DOHH2 (cell line): ENCODE data around the gene STPG1.

Experiments used
- H3F3A ChIP-seq: fragments of 200-600 bp; sonication (generic), shearing (Covaris generic); 2 replicates; pipeline ENCODE4 v1.6.0; 2016; ENCODE audit warnings: antibody characterized with exemption, mild to moderate bottlenecking; ENCODE audit not compliant: control insufficient read depth, insufficient read depth
- H3K27ac ChIP-seq: fragments of 200-600 bp; sonication (generic); 2 replicates; pipeline ENCODE4 v1.5.1; 2014; ENCODE audit warnings: low read depth, mild to moderate bottlenecking, low read length, moderate library complexity
- H3K27me3 ChIP-seq: fragments of 200-600 bp; sonication (generic); 2 replicates; pipeline ENCODE4 v1.6.1; 2014; ENCODE audit warnings: mild to moderate bottlenecking, low read length, mixed read lengths; ENCODE audit not compliant: control insufficient read depth
- H3K36me3 ChIP-seq: fragments of 200-600 bp; sonication (generic); 2 replicates; pipeline ENCODE4 v1.6.1; 2014; ENCODE audit warnings: mild to moderate bottlenecking, low read length, moderate library complexity, mixed read lengths; ENCODE audit not compliant: control insufficient read depth
- H3K4me1 ChIP-seq: fragments of 200-600 bp; sonication (generic); 2 replicates; pipeline ENCODE4 v1.6.1; 2014; ENCODE audit warnings: mild to moderate bottlenecking, low read length, mixed read lengths; ENCODE audit not compliant: control insufficient read depth
- H3K4me2 ChIP-seq: fragments of 200-600 bp; sonication (generic); 2 replicates; pipeline ENCODE4 v1.6.0; 2014; ENCODE audit warnings: mild to moderate bottlenecking, low read length, moderate library complexity
- H3K4me3 ChIP-seq: fragments of 200-600 bp; sonication (generic); 2 replicates; pipeline ENCODE4 v1.5.1; 2014; ENCODE audit warnings: mild to moderate bottlenecking, low read length, mixed read lengths
- H3K79me2 ChIP-seq: fragments of 200-600 bp; sonication (generic); 2 replicates; pipeline ENCODE4 v1.6.1; 2014; ENCODE audit warnings: mild to moderate bottlenecking, low read length, mixed read lengths; ENCODE audit not compliant: control insufficient read depth
- H3K9me2 ChIP-seq: fragments of 200-600 bp; sonication (generic); replicated peaks from 2 replicates; pipeline ENCODE4 v1.6.1; 2014; ENCODE audit warnings: mild to moderate bottlenecking, low read length, mixed read lengths; ENCODE audit not compliant: control insufficient read depth
- H3K9me3 ChIP-seq: fragments of 200-600 bp; sonication (generic); 2 replicates; pipeline ENCODE4 v1.6.1; 2014; ENCODE audit warnings: antibody characterized with exemption, low read length, mixed read lengths; ENCODE audit not compliant: control insufficient read depth, insufficient read depth
- H4K20me1 ChIP-seq: fragments of 200-600 bp; sonication (generic); 2 replicates; pipeline ENCODE4 v1.6.0; 2014; ENCODE audit warnings: low read depth, mild to moderate bottlenecking, antibody characterized with exemption, low read length, moderate library complexity; ENCODE audit not compliant: control insufficient read depth, insufficient read depth
- EZH2phosphoT487 ChIP-seq: fragments of 200-600 bp; sonication (generic); IDR thresholded peaks from 2 replicates; pipeline ENCODE4 v1.6.1; 2017; ENCODE audit warnings: borderline replicate concordance, mild to moderate bottlenecking, antibody characterized with exemption, low read length, moderate library complexity, mixed read lengths
- TF ChIP-seq, protein P1 (sequence below): fragments of 200-600 bp; sonication (generic); IDR thresholded peaks from one replicate; pipeline ENCODE4 v1.5.1; 2014; ENCODE audit warnings: antibody characterized with exemption, mild to moderate bottlenecking, low read depth, low read length; ENCODE audit not compliant: poor library complexity, severe bottlenecking

The STPG1 gene

DNA sequence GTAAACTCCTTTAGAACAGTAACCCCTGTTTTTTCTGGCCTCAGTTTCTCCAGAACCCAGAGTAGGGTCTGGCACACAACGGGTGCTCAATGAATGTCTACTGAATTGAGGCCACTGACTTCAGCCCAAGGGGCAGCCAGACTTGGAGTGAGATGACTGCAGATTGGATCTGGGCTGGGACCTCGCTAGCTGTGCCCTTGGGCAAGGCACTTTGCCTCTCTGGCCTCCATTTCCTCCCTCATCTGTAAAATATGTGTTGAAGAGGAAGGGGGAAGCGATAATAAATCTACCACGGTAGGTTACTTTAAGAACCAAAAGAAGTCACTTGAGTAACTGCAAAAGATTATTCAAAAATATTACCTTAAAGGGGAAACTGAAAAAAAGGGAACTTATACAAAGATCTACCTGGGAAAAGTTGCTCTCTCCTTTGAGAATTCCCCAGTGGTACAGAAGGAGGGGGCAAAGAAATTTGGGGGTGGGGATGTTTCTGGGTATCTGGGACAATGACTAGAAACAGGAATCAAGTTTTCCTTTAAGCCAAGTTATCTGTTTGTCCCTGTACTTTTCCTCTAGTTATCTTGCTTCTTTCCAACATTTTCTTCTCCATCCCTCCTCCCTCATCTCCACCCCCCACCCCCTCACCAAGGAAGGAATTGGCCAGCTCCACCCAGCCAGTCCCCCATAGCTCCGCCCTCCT lies 94.8 kb downstream of the STPG1 start:
- no peaks in the 10 kb centered on the region for H3K9me3 ChIP-seq
- H3K4me2 ChIP-seq = peak overlapping the region; percentile 40
- H3K27me3 ChIP-seq = peaks cover 87% of the 10 kb centered on the region
- peaks cover 52% of the 10 kb centered on the region for H3K4me1 ChIP-seq
- TF ChIP-seq, protein P1, sequence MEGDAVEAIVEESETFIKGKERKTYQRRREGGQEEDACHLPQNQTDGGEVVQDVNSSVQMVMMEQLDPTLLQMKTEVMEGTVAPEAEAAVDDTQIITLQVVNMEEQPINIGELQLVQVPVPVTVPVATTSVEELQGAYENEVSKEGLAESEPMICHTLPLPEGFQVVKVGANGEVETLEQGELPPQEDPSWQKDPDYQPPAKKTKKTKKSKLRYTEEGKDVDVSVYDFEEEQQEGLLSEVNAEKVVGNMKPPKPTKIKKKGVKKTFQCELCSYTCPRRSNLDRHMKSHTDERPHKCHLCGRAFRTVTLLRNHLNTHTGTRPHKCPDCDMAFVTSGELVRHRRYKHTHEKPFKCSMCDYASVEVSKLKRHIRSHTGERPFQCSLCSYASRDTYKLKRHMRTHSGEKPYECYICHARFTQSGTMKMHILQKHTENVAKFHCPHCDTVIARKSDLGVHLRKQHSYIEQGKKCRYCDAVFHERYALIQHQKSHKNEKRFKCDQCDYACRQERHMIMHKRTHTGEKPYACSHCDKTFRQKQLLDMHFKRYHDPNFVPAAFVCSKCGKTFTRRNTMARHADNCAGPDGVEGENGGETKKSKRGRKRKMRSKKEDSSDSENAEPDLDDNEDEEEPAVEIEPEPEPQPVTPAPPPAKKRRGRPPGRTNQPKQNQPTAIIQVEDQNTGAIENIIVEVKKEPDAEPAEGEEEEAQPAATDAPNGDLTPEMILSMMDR = no peak
- TF ChIP-seq EZH2phosphoT487 = no peak
- peaks cover 4% of the 10 kb centered on the region; the same call in 1 of the 2 replicates for H4K20me1 ChIP-seq
- no peaks in the 10 kb centered on the region for H3K79me2 ChIP-seq
- peaks cover 6% of the 10 kb centered on the region; the same call in 1 of the 2 replicates for H3F3A ChIP-seq
- peak overlapping the region; percentile 3; the same call in 1 of the 2 replicates for H3K4me3 ChIP-seq
- no peak overlapping the region for H3K27ac ChIP-seq
- no peaks in the 10 kb centered on the region for H3K36me3 ChIP-seq
- H3K9me2 ChIP-seq = no peaks in the 10 kb centered on the region

DNA sequence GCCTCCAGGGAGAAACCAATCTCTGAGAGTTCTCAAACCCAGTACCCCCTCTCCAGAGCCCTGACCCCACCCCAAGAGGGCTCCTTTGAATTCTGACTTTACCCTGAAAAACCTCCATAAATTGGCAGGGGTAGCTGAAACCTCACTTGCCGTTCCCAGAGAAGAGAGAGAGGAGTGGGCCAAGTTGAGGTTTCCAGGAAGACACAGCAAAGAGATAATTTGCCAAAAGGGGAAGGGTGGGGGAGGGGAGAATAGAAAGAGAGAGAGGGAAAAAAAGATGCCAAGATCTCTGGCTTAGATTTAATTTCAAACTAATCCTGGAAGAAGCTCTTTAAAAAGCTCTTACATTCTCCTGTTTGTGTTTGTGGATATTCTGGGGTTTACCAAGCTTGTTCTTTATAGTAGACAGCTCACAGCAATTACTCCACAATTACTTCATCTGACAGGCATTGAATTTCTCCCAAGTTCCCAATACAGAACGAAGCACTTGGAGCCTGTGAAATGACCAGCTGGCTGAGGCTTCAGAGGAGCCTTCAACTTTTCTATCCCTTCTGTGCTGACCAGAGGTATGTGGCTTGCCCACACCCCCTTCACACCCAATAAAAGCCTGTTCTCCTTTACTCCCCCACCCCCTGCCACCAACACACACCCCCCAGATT lies 95.5 kb downstream of the STPG1 start:
- Histone ChIP-seq H3K9me2 (no peaks in the 10 kb centered on the region), H3F3A (peaks cover 6% of the 10 kb centered on the region; the same call in 1 of the 2 replicates), H4K20me1 (no peaks in the 10 kb centered on the region; the same call in 1 of the 2 replicates), H3K79me2 (no peaks in the 10 kb centered on the region), H3K4me2 (no peak overlapping the region), H3K27me3 (peaks cover 83% of the 10 kb centered on the region), H3K4me3 (no peak overlapping the region), H3K36me3 (no peaks in the 10 kb centered on the region), H3K9me3 (no peaks in the 10 kb centered on the region), H3K4me1 (peaks cover 50% of the 10 kb centered on the region), H3K27ac (no peak overlapping the region)
- TF ChIP-seq, protein P1 = no peak
- TF ChIP-seq EZH2phosphoT487 = no peak

DNA sequence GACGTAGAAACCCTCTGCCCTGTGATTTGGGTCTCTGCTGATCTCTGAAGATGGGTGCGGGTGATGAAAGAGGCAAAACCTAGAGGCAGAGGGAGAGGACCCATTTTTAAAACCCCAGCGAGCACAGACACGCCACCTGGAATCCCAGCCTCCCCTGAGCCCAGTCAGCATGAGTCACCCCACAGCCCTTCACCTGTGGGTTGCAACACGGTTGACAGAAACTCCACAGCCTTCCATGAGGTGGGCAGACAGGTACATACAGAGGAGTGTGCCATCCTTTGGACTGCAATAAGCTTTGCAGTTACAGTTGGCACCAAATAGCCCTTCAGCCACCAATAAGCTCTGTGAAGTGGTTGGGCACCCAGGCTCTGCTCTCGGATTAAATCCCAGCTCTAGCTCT lies 96.5 kb downstream of the STPG1 start:
- Histone ChIP-seq H3K4me1 (peaks cover 40% of the 10 kb centered on the region), H3K4me3 (no peak overlapping the region), H3K27ac (no peak overlapping the region), H3F3A (0 out of 2 replicates have a peak, but pooled peaks cover 6% of the 10 kb centered on the region), H3K9me3 (no peaks in the 10 kb centered on the region), H4K20me1 (no peaks in the 10 kb centered on the region; the same call in 1 of the 2 replicates), H3K36me3 (no peaks in the 10 kb centered on the region), H3K79me2 (no peaks in the 10 kb centered on the region), H3K27me3 (peaks cover 73% of the 10 kb centered on the region), H3K9me2 (no peaks in the 10 kb centered on the region), H3K4me2 (no peak overlapping the region)
- TF ChIP-seq EZH2phosphoT487 = no peak
- TF ChIP-seq, protein P1 = no peak
